Measurements from ENCODE around the gene SLC16A1. TPM values are rescaled to one million over a fixed set of nuclear protein-coding genes. Genes with fewer than 3 reads are reported as not detected.

Gene SLC16A1
- total and polyA plus RNA-seq, 10 of the 15 experiments (the other 5 are each of a cell fraction or from before 2014, with no cell fraction given) = 39.0 to 106 (median 65.8) TPM

DNA sequence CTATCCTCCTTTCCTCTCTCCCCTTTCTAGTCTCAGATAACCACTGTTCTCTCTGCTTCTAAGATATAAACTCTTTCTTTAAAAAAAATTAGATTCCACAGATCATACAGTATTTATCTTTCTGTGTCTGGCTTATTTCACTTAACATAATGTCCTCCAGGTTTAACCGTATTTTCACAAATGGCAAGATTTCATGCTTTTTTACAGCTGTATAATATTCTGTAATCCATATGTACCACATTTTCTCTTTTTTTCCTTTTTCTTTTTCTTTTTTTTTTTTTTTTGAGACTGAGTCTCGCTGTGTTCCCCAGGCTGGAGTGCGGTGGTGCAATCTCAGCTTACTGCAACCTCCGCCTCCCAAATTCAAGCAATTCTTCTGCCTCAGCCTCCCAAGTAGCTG lies 5.1 kb upstream of the SLC16A1 start:
- CTCF ChIA-PET = interaction anchor here (0.6 to 1.8 kb wide), 3 partner anchors 31 to 118 kb away, joined by 3 to 7 read pairs (median 3); partner anchors contain the start of gene LRIG2
- POLR2A ChIA-PET = interaction anchor here (0.6 kb wide), 1 partner anchor 442 kb away, joined by 3 read pairs; no protein-coding TSS in a partner anchor
- Histone ChIP-seq H3K36me3 (ENCODE audit: control insufficient read depth in 2 of 2, insufficient read depth in 2 of 2, low read length in 1 of 2) (peaks cover 0 to 8% of the 10 kb centered on the region in 2 experiments; a peak in 3 of 4 replicates), H2AFZ (ENCODE audit: control insufficient read depth, low read depth, low read length) (no peak overlapping the region), H3K9ac (ENCODE audit: control insufficient read depth, insufficient read depth, low read length) (no peak overlapping the region), H3K79me2 (ENCODE audit: control insufficient read depth, insufficient read depth, low read length) (peaks cover 68% of the 10 kb centered on the region), H3K27ac (ENCODE audit: control insufficient read depth, insufficient read depth) (no peak overlapping the region), H3K4me2 (ENCODE audit: control insufficient read depth, insufficient read depth) (peak overlapping the region; percentile 47), H3K4me3 (peak overlapping the region; percentile 57; the same call in 1 of the 2 replicates), H3K9me3 (replicated peaks; ENCODE audit: control insufficient read depth, insufficient read depth, low read length) (no peaks in the 10 kb centered on the region), H4K20me1 (ENCODE audit: control insufficient read depth, insufficient read depth) (no peaks in the 10 kb centered on the region), H3K4me1 (ENCODE audit: control insufficient read depth, insufficient read depth, low read length) (no peaks in the 10 kb centered on the region), H3K27me3 (replicated peaks in 1 of 2; ENCODE audit: control insufficient read depth in 2 of 2, insufficient read depth in 2 of 2, low read length in 1 of 2) (no peaks in the 10 kb centered on the region)
- DNase-seq (ENCODE audit: low read depth, low spot score) (no peak), FAIRE-seq (no peak), ATAC-seq (no peak)
- SMC1A ChIA-PET (ENCODE audit: uncharacterized antibody, unreplicated experiment) = interaction anchor here (1.6 kb wide), 1 partner anchor 14 kb away, joined by 4 read pairs; no protein-coding TSS in a partner anchor
- no TSS peak for BruUV-seq (replicated peaks)
- in situ Hi-C loops (cut with MboI) = loop anchor here (25.0 kb wide), 1 partner anchor 1776 kb away; no protein-coding TSS in a partner anchor
- RAD21 ChIA-PET (ENCODE audit: unreplicated experiment) = interaction anchor here (0.7 to 0.9 kb wide), 2 partner anchors 112 to 175 kb away, joined by 3 to 5 read pairs; partner anchors contain the start of gene LRIG2
- intact Hi-C loops (cut with micrococcal nuclease; ENCODE audit: unreplicated experiment) = no loop called here
- 98% methylated on average over 4 of the region's 4 CpGs for WGBS (ENCODE audit: insufficient coverage, insufficient replicate concordance, low lambda C conversion rate, missing lambda C conversion rate)
- TF ChIP-seq SMC3 (IDR thresholded peaks at IDR 0.05; ENCODE audit: borderline replicate concordance, low read length) = no peak
- no peak for TF ChIP-seq RBBP5 (conservative IDR thresholded peaks at IDR 0.05)
- TF ChIP-seq SMAD1 (IDR thresholded peaks at IDR 0.05; ENCODE audit: low read depth, partially characterized antibody) = no peak
- TF ChIP-seq, protein P1, sequence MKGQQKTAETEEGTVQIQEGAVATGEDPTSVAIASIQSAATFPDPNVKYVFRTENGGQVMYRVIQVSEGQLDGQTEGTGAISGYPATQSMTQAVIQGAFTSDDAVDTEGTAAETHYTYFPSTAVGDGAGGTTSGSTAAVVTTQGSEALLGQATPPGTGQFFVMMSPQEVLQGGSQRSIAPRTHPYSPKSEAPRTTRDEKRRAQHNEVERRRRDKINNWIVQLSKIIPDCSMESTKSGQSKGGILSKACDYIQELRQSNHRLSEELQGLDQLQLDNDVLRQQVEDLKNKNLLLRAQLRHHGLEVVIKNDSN (IDR thresholded peaks at IDR 0.05; ENCODE audit: borderline replicate concordance, extremely low read length, insufficient read depth, low read depth, low read length) = no peak
- TF ChIP-seq TARDBP (IDR thresholded peaks at IDR 0.05; ENCODE audit: borderline replicate concordance) = no peak
- TF ChIP-seq, protein P2, sequence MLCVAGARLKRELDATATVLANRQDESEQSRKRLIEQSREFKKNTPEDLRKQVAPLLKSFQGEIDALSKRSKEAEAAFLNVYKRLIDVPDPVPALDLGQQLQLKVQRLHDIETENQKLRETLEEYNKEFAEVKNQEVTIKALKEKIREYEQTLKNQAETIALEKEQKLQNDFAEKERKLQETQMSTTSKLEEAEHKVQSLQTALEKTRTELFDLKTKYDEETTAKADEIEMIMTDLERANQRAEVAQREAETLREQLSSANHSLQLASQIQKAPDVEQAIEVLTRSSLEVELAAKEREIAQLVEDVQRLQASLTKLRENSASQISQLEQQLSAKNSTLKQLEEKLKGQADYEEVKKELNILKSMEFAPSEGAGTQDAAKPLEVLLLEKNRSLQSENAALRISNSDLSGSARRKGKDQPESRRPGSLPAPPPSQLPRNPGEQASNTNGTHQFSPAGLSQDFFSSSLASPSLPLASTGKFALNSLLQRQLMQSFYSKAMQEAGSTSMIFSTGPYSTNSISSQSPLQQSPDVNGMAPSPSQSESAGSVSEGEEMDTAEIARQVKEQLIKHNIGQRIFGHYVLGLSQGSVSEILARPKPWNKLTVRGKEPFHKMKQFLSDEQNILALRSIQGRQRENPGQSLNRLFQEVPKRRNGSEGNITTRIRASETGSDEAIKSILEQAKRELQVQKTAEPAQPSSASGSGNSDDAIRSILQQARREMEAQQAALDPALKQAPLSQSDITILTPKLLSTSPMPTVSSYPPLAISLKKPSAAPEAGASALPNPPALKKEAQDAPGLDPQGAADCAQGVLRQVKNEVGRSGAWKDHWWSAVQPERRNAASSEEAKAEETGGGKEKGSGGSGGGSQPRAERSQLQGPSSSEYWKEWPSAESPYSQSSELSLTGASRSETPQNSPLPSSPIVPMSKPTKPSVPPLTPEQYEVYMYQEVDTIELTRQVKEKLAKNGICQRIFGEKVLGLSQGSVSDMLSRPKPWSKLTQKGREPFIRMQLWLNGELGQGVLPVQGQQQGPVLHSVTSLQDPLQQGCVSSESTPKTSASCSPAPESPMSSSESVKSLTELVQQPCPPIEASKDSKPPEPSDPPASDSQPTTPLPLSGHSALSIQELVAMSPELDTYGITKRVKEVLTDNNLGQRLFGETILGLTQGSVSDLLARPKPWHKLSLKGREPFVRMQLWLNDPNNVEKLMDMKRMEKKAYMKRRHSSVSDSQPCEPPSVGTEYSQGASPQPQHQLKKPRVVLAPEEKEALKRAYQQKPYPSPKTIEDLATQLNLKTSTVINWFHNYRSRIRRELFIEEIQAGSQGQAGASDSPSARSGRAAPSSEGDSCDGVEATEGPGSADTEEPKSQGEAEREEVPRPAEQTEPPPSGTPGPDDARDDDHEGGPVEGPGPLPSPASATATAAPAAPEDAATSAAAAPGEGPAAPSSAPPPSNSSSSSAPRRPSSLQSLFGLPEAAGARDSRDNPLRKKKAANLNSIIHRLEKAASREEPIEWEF (IDR thresholded peaks at IDR 0.05; ENCODE audit: insufficient replicate concordance, low read depth, low read length) = no peak
- TF ChIP-seq, protein P3, sequence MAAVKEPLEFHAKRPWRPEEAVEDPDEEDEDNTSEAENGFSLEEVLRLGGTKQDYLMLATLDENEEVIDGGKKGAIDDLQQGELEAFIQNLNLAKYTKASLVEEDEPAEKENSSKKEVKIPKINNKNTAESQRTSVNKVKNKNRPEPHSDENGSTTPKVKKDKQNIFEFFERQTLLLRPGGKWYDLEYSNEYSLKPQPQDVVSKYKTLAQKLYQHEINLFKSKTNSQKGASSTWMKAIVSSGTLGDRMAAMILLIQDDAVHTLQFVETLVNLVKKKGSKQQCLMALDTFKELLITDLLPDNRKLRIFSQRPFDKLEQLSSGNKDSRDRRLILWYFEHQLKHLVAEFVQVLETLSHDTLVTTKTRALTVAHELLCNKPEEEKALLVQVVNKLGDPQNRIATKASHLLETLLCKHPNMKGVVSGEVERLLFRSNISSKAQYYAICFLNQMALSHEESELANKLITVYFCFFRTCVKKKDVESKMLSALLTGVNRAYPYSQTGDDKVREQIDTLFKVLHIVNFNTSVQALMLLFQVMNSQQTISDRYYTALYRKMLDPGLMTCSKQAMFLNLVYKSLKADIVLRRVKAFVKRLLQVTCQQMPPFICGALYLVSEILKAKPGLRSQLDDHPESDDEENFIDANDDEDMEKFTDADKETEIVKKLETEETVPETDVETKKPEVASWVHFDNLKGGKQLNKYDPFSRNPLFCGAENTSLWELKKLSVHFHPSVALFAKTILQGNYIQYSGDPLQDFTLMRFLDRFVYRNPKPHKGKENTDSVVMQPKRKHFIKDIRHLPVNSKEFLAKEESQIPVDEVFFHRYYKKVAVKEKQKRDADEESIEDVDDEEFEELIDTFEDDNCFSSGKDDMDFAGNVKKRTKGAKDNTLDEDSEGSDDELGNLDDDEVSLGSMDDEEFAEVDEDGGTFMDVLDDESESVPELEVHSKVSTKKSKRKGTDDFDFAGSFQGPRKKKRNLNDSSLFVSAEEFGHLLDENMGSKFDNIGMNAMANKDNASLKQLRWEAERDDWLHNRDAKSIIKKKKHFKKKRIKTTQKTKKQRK (IDR thresholded peaks at IDR 0.05; ENCODE audit: low read depth, low read length) = no peak
- no peak for TF ChIP-seq SIX5 (IDR thresholded peaks at IDR 0.05; ENCODE audit: low read depth, low read length, severe bottlenecking)
- no peak for TF ChIP-seq ZNF622 (IDR thresholded peaks at IDR 0.05)
- no peak for TF ChIP-seq FOS (IDR thresholded peaks at IDR 0.05; ENCODE audit: borderline replicate concordance, extremely low read depth, insufficient read length)
- TF ChIP-seq ESRRA (IDR thresholded peaks at IDR 0.05; ENCODE audit: low read length) = no peak
- no peak for TF ChIP-seq IRF4 (IDR thresholded peaks at IDR 0.05; ENCODE audit: low read depth, low read length)
- no peak for TF ChIP-seq JUNB (IDR thresholded peaks at IDR 0.05)
- TF ChIP-seq POLR2AphosphoS2 (IDR thresholded peaks at IDR 0.05; ENCODE audit: low read depth, low read length) = no peak
